WERI-Rb-1 (cell line): ENCODE results near the gene RSBN1L.

ENCODE experiments used
- DNase-seq: peaks from one replicate; pipeline ENCODE4 v3.0.0-alpha.2; 2020
- H3K27ac ChIP-seq: fragments of 250-450 bp; sonication (Bioruptor Pico); 2 replicates; pipeline ENCODE4 v1.5.1; 2020; ENCODE audit warnings: mild to moderate bottlenecking, moderate library complexity
- H3K27me3 ChIP-seq: fragments of 250-450 bp; sonication (Bioruptor Pico); 2 replicates; pipeline ENCODE4 v1.5.1; 2021; ENCODE audit warnings: mild to moderate bottlenecking, low read depth, moderate library complexity; ENCODE audit not compliant: insufficient read depth, severe bottlenecking
- H3K36me3 ChIP-seq: fragments of 250-450 bp; sonication (Bioruptor Pico); 2 replicates; pipeline ENCODE4 v1.5.1; 2020; ENCODE audit warnings: mild to moderate bottlenecking, moderate library complexity
- H3K4me3 ChIP-seq: 2 replicates; pipeline ENCODE4 v1.5.1; 2011; ENCODE audit warnings: low read depth, mild to moderate bottlenecking, control low read depth, low read length
- H3K9me3 ChIP-seq: fragments of 250-450 bp; sonication (Bioruptor Pico); 2 replicates; pipeline ENCODE4 v1.5.1; 2021; ENCODE audit warnings: mild to moderate bottlenecking, moderate library complexity; ENCODE audit not compliant: severe bottlenecking
- TF ChIP-seq, protein P1 (sequence below): IDR thresholded peaks from 2 replicates; pipeline ENCODE4 v1.5.1; 2011; ENCODE audit warnings: low read depth, mild to moderate bottlenecking, control low read depth, inconsistent platforms, low read length

The RSBN1L gene

GRCh38 chr7:77800158-77800557 lies 103.9 kb downstream of the RSBN1L start:
- DNase-seq = no peak
- Histone ChIP-seq H3K9me3 (no peaks in the 10 kb centered on the region), H3K4me3 (peak overlapping the region; percentile 77), H3K27me3 (no peaks in the 10 kb centered on the region), H3K36me3 (peaks cover 8% of the 10 kb centered on the region), H3K27ac (peak overlapping the region; percentile 93; the same call in 1 of the 2 replicates)
- TF ChIP-seq, protein P1, sequence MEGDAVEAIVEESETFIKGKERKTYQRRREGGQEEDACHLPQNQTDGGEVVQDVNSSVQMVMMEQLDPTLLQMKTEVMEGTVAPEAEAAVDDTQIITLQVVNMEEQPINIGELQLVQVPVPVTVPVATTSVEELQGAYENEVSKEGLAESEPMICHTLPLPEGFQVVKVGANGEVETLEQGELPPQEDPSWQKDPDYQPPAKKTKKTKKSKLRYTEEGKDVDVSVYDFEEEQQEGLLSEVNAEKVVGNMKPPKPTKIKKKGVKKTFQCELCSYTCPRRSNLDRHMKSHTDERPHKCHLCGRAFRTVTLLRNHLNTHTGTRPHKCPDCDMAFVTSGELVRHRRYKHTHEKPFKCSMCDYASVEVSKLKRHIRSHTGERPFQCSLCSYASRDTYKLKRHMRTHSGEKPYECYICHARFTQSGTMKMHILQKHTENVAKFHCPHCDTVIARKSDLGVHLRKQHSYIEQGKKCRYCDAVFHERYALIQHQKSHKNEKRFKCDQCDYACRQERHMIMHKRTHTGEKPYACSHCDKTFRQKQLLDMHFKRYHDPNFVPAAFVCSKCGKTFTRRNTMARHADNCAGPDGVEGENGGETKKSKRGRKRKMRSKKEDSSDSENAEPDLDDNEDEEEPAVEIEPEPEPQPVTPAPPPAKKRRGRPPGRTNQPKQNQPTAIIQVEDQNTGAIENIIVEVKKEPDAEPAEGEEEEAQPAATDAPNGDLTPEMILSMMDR = no peak

- Histone ChIP-seq H3K4me3 (no peak overlapping the region), H3K27me3 (no peaks in the 10 kb centered on the region), H3K36me3 (peaks cover 8% of the 10 kb centered on the region), H3K9me3 (no peaks in the 10 kb centered on the region), H3K27ac (no peak overlapping the region)
- TF ChIP-seq, protein P1 = no peak
- DNase-seq = no peak
These were observed 104.5 kb downstream of the RSBN1L start for GRCh38 chr7:77800730-77801129.

DNA sequence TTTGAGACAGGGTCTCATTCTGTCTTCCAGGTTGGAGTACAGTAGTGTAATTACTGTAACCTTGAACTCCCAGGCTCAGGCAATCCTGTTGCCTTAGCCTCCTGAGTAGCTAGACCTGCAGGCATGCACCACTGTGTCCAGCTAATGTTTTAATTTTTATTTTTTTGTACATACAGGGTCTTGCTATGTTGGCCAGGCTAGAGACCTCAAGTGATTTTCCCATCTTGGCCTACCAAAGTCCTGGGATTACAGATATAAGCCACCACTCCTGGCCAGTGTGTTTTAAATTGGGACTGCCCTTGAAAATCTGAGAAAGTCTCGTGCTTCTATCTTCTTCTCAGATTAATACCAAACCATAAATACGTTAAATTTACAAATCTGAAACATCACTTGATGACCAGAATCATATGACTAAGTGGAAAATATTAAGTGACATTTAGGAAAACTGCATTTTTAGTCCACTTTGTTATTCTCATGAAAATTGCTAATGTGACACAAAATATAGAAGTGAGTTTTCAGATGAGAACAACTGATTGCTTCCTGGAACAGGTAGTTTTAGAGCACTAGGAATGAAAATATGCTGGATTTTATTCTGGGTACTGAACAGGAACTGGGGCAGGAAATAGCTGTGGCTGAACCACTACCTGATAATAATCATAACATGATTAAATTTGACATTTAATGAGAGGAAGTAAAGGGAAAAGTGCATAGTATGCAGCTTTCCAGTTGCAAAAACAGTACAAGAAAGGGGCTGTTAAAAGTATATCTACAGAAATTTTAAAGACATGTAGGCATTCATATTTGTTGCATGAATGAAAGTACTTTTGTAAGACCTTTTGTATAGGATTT lies 106.5 kb downstream of the RSBN1L start:
- Histone ChIP-seq H3K27ac (no peak overlapping the region), H3K9me3 (no peaks in the 10 kb centered on the region), H3K36me3 (peaks cover 5% of the 10 kb centered on the region), H3K4me3 (no peak overlapping the region), H3K27me3 (no peaks in the 10 kb centered on the region)
- no peak for DNase-seq
- TF ChIP-seq, protein P1 = no peak

- no peak for DNase-seq
- Histone ChIP-seq H3K9me3 (no peaks in the 10 kb centered on the region), H3K4me3 (no peak overlapping the region), H3K27ac (no peak overlapping the region), H3K36me3 (no peaks in the 10 kb centered on the region), H3K27me3 (no peaks in the 10 kb centered on the region)
- TF ChIP-seq, protein P1 = no peak
These were observed 110.2 kb downstream of the RSBN1L start for GRCh38 chr7:77806425-77806824.

GRCh38 chr7:77808517-77808916 lies 112.3 kb downstream of the RSBN1L start:
- Histone ChIP-seq H3K27me3 (no peaks in the 10 kb centered on the region), H3K36me3 (no peaks in the 10 kb centered on the region), H3K27ac (no peak overlapping the region), H3K4me3 (no peak overlapping the region), H3K9me3 (no peaks in the 10 kb centered on the region)
- TF ChIP-seq, protein P1 = no peak
- DNase-seq = no peak
